Lower lobe of right lung (tissue), 2 donors: ENCODE results near the gene ZNF143. TPM values are rescaled to one million over a fixed set of nuclear protein-coding genes. Genes with fewer than 3 reads are reported as not detected.

Experiments used
- ATAC-seq, 2 donors: fragments of 200-7000 bp; cut with Tn5 transposase; one replicate each; pipeline ENCODE4 v1.9.1; 2020 to 2022; ENCODE audit warnings: mild to moderate bottlenecking in 2 of 2, moderate library complexity in 2 of 2
- DNase-seq: peaks from one replicate; pipeline ENCODE4 v3.0.0-alpha.2; 2020
- H3K27ac ChIP-seq: fragments of 200-600 bp; one replicate; pipeline ENCODE4 v1.8.0; 2022
- H3K27me3 ChIP-seq: fragments of 200-600 bp; one replicate; pipeline ENCODE4 v1.8.0; 2022; ENCODE audit warnings: low read depth
- H3K36me3 ChIP-seq: fragments of 200-600 bp; one replicate; pipeline ENCODE4 v1.8.0; 2022; ENCODE audit warnings: mild to moderate bottlenecking
- H3K4me1 ChIP-seq: fragments of 200-600 bp; one replicate; pipeline ENCODE4 v1.8.0; 2022
- H3K4me3 ChIP-seq: fragments of 200-600 bp; one replicate; pipeline ENCODE4 v1.8.0; 2022; ENCODE audit warnings: mild to moderate bottlenecking
- H3K9me3 ChIP-seq: fragments of 200-600 bp; one replicate; pipeline ENCODE4 v1.8.0; 2022
- intact Hi-C: fragments of 100-400 bp; cut with DNase I; formaldehyde crosslinking; loops from one replicate; pipeline ENCODE4 v1.11.0; 2022
- total RNA-seq: library from RNA; stranded (reverse); fragmentation: NEBNext Ultra II Directional; extraction: Animal tissue kit (Norgen Biotek cat#: 25700); gene quantifications from one replicate; pipeline ENCODE4 v1.2.1, GENCODE V29; 2021
- TF ChIP-seq, protein P1 (sequence below): fragments of 200-600 bp; IDR thresholded peaks from one replicate; pipeline ENCODE4 v1.8.0; 2022; ENCODE audit warnings: antibody characterized with exemption, mild to moderate bottlenecking
- donor health status: DM: no; HTN: yes; CAD: no; lungs with severe emphysema.

ZNF143 gene
- total RNA-seq, 1 donor from 2014 or later = 34.0 TPM

DNA sequence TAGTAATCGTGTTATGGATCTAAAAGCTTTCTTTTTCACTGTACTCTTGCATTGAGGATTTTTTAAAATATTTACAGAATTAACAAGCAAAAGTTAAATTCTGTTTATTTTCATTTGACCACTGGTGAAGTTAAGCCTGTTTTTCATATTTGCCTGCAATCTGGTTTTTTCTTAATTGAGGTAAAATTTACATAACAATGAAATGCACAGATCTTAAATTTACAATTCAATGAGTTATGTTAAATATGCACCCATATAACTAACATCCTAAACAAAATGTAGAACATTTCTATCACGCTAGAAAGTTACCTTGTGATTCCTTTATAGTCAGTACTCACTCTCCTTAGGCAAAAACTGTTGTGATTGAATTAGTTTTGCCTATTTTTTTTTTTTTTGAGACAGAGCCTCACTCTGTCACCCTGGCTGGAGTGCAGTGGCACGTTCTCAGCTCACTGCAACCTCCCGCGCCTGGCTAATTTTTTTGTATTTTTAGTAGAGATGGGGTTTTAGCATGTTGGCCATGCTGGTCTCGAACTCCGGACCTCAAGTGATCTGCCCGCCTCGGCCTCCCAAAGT is 58.1 kb downstream of the ZNF143 start:
- Histone ChIP-seq H3K9me3 (no peaks in the 10 kb centered on the region), H3K27ac (no peak overlapping the region), H3K36me3 (peaks cover 65% of the 10 kb centered on the region), H3K27me3 (no peaks in the 10 kb centered on the region), H3K4me3 (no peak overlapping the region), H3K4me1 (no peaks in the 10 kb centered on the region)
- DNase-seq = no peak
- TF ChIP-seq, protein P1, sequence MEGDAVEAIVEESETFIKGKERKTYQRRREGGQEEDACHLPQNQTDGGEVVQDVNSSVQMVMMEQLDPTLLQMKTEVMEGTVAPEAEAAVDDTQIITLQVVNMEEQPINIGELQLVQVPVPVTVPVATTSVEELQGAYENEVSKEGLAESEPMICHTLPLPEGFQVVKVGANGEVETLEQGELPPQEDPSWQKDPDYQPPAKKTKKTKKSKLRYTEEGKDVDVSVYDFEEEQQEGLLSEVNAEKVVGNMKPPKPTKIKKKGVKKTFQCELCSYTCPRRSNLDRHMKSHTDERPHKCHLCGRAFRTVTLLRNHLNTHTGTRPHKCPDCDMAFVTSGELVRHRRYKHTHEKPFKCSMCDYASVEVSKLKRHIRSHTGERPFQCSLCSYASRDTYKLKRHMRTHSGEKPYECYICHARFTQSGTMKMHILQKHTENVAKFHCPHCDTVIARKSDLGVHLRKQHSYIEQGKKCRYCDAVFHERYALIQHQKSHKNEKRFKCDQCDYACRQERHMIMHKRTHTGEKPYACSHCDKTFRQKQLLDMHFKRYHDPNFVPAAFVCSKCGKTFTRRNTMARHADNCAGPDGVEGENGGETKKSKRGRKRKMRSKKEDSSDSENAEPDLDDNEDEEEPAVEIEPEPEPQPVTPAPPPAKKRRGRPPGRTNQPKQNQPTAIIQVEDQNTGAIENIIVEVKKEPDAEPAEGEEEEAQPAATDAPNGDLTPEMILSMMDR = no peak
- ATAC-seq = no peak
- intact Hi-C loops = no loop called here

DNA sequence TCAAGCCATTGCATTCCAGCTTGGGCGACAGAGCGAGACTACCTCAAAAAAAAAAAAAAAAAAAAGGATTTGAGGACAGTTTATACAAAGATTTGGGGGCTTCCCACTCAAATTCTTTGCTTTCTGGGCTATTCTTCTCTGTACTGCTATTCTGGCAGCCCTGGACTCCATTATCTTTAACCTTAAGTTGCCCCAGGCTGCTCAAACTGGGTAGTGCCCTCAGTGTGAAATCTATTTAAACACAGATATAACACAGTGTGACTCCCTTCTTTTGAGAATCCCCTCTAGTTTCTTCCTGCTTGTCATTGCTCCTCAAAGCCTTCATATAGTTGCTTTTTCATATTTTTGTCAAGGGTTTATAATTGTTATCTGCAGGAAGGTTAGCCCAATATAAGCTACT is 63.2 kb downstream of the ZNF143 start:
- TF ChIP-seq, protein P1 = no peak
- no peaks in the 10 kb centered on the region for H3K27me3 ChIP-seq
- ATAC-seq = no peak
- peaks cover 8% of the 10 kb centered on the region for H3K4me1 ChIP-seq
- H3K36me3 ChIP-seq = peaks cover 46% of the 10 kb centered on the region
- H3K9me3 ChIP-seq = no peaks in the 10 kb centered on the region
- DNase-seq = no peak
- intact Hi-C loops = no loop called here
- no peak overlapping the region for H3K27ac ChIP-seq
- no peak overlapping the region for H3K4me3 ChIP-seq

DNA sequence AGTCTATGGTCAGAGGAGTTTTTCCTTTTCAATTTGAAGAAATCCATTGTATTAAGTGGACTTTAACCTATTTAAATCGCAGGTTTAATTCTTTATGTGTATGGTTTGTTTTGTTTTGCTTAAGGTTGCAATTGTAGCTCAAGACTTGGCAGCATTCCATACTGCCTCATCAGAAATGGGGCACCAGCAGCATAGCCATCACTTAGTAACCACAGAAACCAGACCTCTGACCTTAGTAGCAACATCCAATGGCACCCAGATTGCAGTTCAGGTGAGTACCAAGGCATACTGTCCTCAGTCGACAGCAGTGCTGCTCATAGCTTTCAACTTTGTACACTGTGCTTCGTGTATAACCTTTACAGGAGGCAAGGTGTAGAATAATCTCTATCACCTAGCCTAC is 64.3 kb downstream of the ZNF143 start:
- no peak for ATAC-seq
- DNase-seq = no peak
- H3K27me3 ChIP-seq = no peaks in the 10 kb centered on the region
- TF ChIP-seq, protein P1 = no peak
- no peak overlapping the region for H3K27ac ChIP-seq
- intact Hi-C loops = no loop called here
- H3K36me3 ChIP-seq = peaks cover 37% of the 10 kb centered on the region
- no peaks in the 10 kb centered on the region for H3K9me3 ChIP-seq
- no peak overlapping the region for H3K4me3 ChIP-seq
- H3K4me1 ChIP-seq = peaks cover 17% of the 10 kb centered on the region

DNA sequence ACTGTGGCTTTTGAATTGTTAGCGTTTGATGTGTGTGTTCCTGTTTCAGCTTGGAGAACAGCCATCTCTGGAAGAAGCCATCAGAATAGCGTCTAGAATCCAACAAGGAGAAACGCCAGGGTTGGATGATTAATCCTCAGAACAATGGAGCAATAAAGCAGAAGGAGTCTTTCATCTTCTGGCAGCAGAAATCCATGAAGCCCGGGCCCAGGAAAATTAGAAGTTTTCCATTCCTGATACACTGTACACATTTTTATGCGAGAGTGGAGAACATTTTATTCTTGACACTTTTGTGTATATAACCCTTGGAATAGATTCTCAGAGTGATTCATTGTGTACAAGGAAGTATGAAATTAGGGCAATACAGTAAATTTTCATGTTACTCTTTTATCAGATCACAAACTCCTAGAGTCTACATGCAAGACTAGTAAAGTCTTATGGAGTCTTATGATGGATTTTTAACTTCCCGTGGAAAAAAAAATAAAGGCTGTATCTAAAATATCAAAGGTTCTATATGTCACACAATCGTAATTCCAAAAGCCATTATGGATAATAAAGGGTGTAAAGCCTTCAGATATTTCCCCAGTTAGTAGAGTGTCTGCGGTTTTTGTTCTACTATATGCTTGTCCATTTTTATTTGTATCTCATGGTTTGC is 66.8 kb downstream of the ZNF143 start:
- H3K36me3 ChIP-seq = peaks cover 26% of the 10 kb centered on the region
- H3K4me1 ChIP-seq = peaks cover 22% of the 10 kb centered on the region
- intact Hi-C loops = no loop called here
- TF ChIP-seq, protein P1 = no peak
- H3K9me3 ChIP-seq = no peaks in the 10 kb centered on the region
- no peaks in the 10 kb centered on the region for H3K27me3 ChIP-seq
- ATAC-seq (peak in 1 of 2 donors; percentile 14), DNase-seq (no peak)
- no peak overlapping the region for H3K4me3 ChIP-seq
- no peak overlapping the region for H3K27ac ChIP-seq

DNA sequence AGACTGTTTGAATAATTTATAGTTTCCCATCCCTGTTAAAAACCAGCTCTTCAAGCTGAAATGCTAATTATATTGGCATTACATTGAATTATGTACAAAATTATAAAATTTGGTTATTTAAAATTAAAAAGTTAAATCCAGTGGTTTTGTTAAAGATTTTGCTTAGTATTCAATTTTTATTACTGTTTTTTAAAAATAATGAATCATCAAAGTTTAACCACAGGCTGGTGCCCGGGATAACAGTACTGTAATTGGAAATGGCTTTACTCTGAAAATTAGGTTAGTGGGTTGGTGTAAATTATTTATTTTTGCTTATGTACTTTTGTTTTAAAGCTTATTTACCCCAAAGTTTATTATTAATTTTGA is 67.3 kb downstream of the ZNF143 start:
- H3K4me1 ChIP-seq = peaks cover 22% of the 10 kb centered on the region
- H3K27ac ChIP-seq = no peak overlapping the region
- H3K27me3 ChIP-seq = no peaks in the 10 kb centered on the region
- peaks cover 25% of the 10 kb centered on the region for H3K36me3 ChIP-seq
- H3K4me3 ChIP-seq = no peak overlapping the region
- no peak for DNase-seq
- no peaks in the 10 kb centered on the region for H3K9me3 ChIP-seq
- TF ChIP-seq, protein P1 = no peak
- ATAC-seq = no peak
- intact Hi-C loops = no loop called here
